H9 (cell line): ENCODE measurements around the gene MRGPRF. TPM values are rescaled to one million over a fixed set of nuclear protein-coding genes. Genes with fewer than 3 reads are reported as not detected.

Source experiments
- DNase-seq: peaks from one replicate; pipeline ENCODE4 v3.0.0-alpha.2; 2017
- H2AFZ ChIP-seq: one replicate; pipeline ENCODE4 v1.6.1; 2013; ENCODE audit warnings: mild to moderate bottlenecking, low read length, control low read depth, moderate library complexity
- H2AK5ac ChIP-seq: 2 replicates; pipeline ENCODE4 v1.6.1; 2013; ENCODE audit warnings: low read length, control low read depth, mixed read lengths; ENCODE audit not compliant: insufficient read length
- H2BK120ac ChIP-seq: one replicate; pipeline ENCODE4 v1.6.1; 2013; ENCODE audit warnings: low read depth, mild to moderate bottlenecking, low read length, control low read depth, inconsistent platforms; ENCODE audit not compliant: poor library complexity, severe bottlenecking
- H2BK12ac ChIP-seq: 2 replicates; pipeline ENCODE4 v1.6.1; 2013; ENCODE audit warnings: low read length, control low read depth, mixed read lengths, low read depth; ENCODE audit not compliant: insufficient read length
- H2BK15ac ChIP-seq: 2 replicates; pipeline ENCODE4 v1.6.1; 2013; ENCODE audit warnings: low read depth, low read length, control low read depth
- H2BK20ac ChIP-seq: one replicate; pipeline ENCODE4 v1.6.1; 2013; ENCODE audit warnings: low read depth, mild to moderate bottlenecking, low read length, control low read depth, inconsistent platforms; ENCODE audit not compliant: poor library complexity, severe bottlenecking
- H2BK5ac ChIP-seq: 2 replicates; pipeline ENCODE4 v1.6.1; 2013; ENCODE audit warnings: low read length, control low read depth, mixed read lengths; ENCODE audit not compliant: insufficient read length
- H3K14ac ChIP-seq: 2 replicates; pipeline ENCODE4 v1.6.1; 2013; ENCODE audit warnings: low read length, control low read depth; ENCODE audit not compliant: insufficient read depth
- H3K18ac ChIP-seq: 2 replicates; pipeline ENCODE4 v1.6.1; 2013; ENCODE audit warnings: low read depth, mild to moderate bottlenecking, mixed read lengths, low read length, control low read depth; ENCODE audit not compliant: insufficient read length
- H3K23ac ChIP-seq: 2 replicates; pipeline ENCODE4 v1.6.1; 2013; ENCODE audit warnings: low read length, control low read depth, mixed read lengths, low read depth; ENCODE audit not compliant: insufficient read length
- H3K23me2 ChIP-seq: 2 replicates; pipeline ENCODE4 v1.6.1; 2013; ENCODE audit warnings: low read depth, mild to moderate bottlenecking, mixed read lengths, low read length, control low read depth; ENCODE audit not compliant: insufficient read length, poor library complexity, severe bottlenecking
- H3K27ac ChIP-seq: 2 replicates; pipeline ENCODE4 v1.5.1; 2013; ENCODE audit warnings: low read length, control low read depth, mixed read lengths, low read depth; ENCODE audit not compliant: insufficient read length
- H3K27me3 ChIP-seq: 2 replicates; pipeline ENCODE4 v1.6.1; 2013; ENCODE audit warnings: low read length, control low read depth, inconsistent platforms; ENCODE audit not compliant: insufficient read depth
- H3K4ac ChIP-seq: 2 replicates; pipeline ENCODE4 v1.6.1; 2013; ENCODE audit warnings: low read depth, mild to moderate bottlenecking, control low read depth, inconsistent platforms, low read length, moderate library complexity
- H3K4me1 ChIP-seq: 2 replicates; pipeline ENCODE4 v1.6.1; 2013; ENCODE audit warnings: low read length, control low read depth, inconsistent platforms; ENCODE audit not compliant: insufficient read depth
- H3K4me2 ChIP-seq: 2 replicates; pipeline ENCODE4 v1.6.1; 2013; ENCODE audit warnings: low read length, control low read depth, mixed read lengths; ENCODE audit not compliant: insufficient read length, insufficient read depth
- H3K56ac ChIP-seq: 2 replicates; pipeline ENCODE4 v1.6.1; 2013; ENCODE audit warnings: low read depth, mild to moderate bottlenecking, mixed read lengths, low read length, control low read depth; ENCODE audit not compliant: insufficient read length
- H3K79me1 ChIP-seq: 2 replicates; pipeline ENCODE4 v1.6.1; 2013; ENCODE audit warnings: low read depth, mild to moderate bottlenecking, moderate library complexity, low read length, control low read depth, inconsistent platforms; ENCODE audit not compliant: insufficient read depth, poor library complexity, severe bottlenecking
- H3K79me2 ChIP-seq: 2 replicates; pipeline ENCODE4 v1.6.1; 2013; ENCODE audit warnings: low read length, control low read depth, inconsistent platforms; ENCODE audit not compliant: insufficient read depth
- H3K9ac ChIP-seq: 2 replicates; pipeline ENCODE4 v1.6.1; 2013; ENCODE audit warnings: low read length, control low read depth, mixed read lengths; ENCODE audit not compliant: insufficient read length; ENCODE audit errors: extremely low read depth
- H3K9me3 ChIP-seq: one replicate; pipeline ENCODE4 v1.6.1; 2013; ENCODE audit warnings: low read depth, low read length, inconsistent platforms; ENCODE audit not compliant: control insufficient read depth
- H3T11ph ChIP-seq: one replicate; pipeline ENCODE4 v1.6.1; 2013; ENCODE audit warnings: mild to moderate bottlenecking, low read length, control low read depth, inconsistent platforms
- H4K20me1 ChIP-seq: one replicate; pipeline ENCODE4 v1.6.1; 2013; ENCODE audit not compliant: control insufficient read depth, insufficient read length, insufficient read depth
- H4K5ac ChIP-seq: 2 replicates; pipeline ENCODE4 v1.6.1; 2013; ENCODE audit warnings: low read depth, mild to moderate bottlenecking, mixed read lengths, low read length, control low read depth; ENCODE audit not compliant: insufficient read length
- H4K8ac ChIP-seq: replicated peaks from 2 replicates; pipeline ENCODE4 v1.6.1; 2013; ENCODE audit warnings: low read length, control low read depth, mixed read lengths, low read depth; ENCODE audit not compliant: insufficient read length
- H4K91ac ChIP-seq: 2 replicates; pipeline ENCODE4 v1.6.1; 2013; ENCODE audit warnings: low read depth, mild to moderate bottlenecking, moderate library complexity, mixed read lengths, low read length, control low read depth; ENCODE audit not compliant: insufficient read length
- H3K27ac Mint-ChIP-seq, 3 experiments: 2 replicates in 2 of 3; 3 replicates in 1 of 3; pipeline ENCODE4 v1.8.0; 2020 to 2021; ENCODE audit warnings: mixed read lengths in 3 of 3, mild to moderate bottlenecking in 1 of 3, moderate library complexity in 1 of 3
- H3K27me3 Mint-ChIP-seq: 2 replicates; pipeline ENCODE4 v1.8.0; 2021; ENCODE audit warnings: low read depth, mild to moderate bottlenecking, moderate library complexity, mixed read lengths
- H3K36me3 Mint-ChIP-seq, 3 experiments: 2 replicates in 2 of 3; 3 replicates in 1 of 3; pipeline ENCODE4 v1.8.0; 2020 to 2021; ENCODE audit warnings: low read depth in 3 of 3, mixed read lengths in 3 of 3; ENCODE audit not compliant: insufficient read depth in 1 of 3
- H3K4me1 Mint-ChIP-seq, 2 experiments: 2 replicates each; pipeline ENCODE4 v1.8.0; 2020; ENCODE audit warnings: mixed read lengths in 2 of 2
- H3K4me3 Mint-ChIP-seq, 2 experiments: 2 replicates in 1 of 2; 3 replicates in 1 of 2; pipeline ENCODE4 v1.8.0; 2020 to 2021; ENCODE audit warnings: mild to moderate bottlenecking in 2 of 2, mixed read lengths in 2 of 2, moderate library complexity in 1 of 2
- H3K9me3 Mint-ChIP-seq, 2 experiments: 2 replicates in 1 of 2; 3 replicates in 1 of 2; pipeline ENCODE4 v1.8.0; 2020; ENCODE audit warnings: mild to moderate bottlenecking in 2 of 2, mixed read lengths in 2 of 2, moderate library complexity in 1 of 2
- WGBS: extraction: QIAGEN DNeasy Blood & Tissue Kit; methylation state at CpG from one replicate; pipeline ENCODE4 v1.1.7; 2013; ENCODE audit warnings: missing lambda C conversion rate, low lambda C conversion rate, mixed read lengths; ENCODE audit not compliant: insufficient read length; ENCODE audit errors: extremely low coverage; 5-methylcytosine and 5-hydroxymethylcytosine counted together
- total RNA-seq: library from RNA; stranded (reverse); gene quantifications from 2 replicates; pipeline ENCODE4 v1.2.1, GENCODE V29; 2021
- TF ChIP-seq, protein P1 (sequence below): fragments of 200-600 bp; sonication (generic); conservative IDR thresholded peaks from 3 replicates; pipeline ENCODE4 v1.8.0; 2021; ENCODE audit warnings: antibody characterized with exemption, mild to moderate bottlenecking

Gene MRGPRF
- total RNA-seq, 1 experiment from 2014 or later: 4.0 TPM

GRCh38 chr11:68959465-68960293, 53.4 kb downstream of the MRGPRF start:
- H2AFZ ChIP-seq: no peak overlapping the region
- no peak overlapping the region for H3K56ac ChIP-seq
- no peak overlapping the region for H3K27ac ChIP-seq
- H4K8ac ChIP-seq: no peak overlapping the region
- TF ChIP-seq, protein P1, sequence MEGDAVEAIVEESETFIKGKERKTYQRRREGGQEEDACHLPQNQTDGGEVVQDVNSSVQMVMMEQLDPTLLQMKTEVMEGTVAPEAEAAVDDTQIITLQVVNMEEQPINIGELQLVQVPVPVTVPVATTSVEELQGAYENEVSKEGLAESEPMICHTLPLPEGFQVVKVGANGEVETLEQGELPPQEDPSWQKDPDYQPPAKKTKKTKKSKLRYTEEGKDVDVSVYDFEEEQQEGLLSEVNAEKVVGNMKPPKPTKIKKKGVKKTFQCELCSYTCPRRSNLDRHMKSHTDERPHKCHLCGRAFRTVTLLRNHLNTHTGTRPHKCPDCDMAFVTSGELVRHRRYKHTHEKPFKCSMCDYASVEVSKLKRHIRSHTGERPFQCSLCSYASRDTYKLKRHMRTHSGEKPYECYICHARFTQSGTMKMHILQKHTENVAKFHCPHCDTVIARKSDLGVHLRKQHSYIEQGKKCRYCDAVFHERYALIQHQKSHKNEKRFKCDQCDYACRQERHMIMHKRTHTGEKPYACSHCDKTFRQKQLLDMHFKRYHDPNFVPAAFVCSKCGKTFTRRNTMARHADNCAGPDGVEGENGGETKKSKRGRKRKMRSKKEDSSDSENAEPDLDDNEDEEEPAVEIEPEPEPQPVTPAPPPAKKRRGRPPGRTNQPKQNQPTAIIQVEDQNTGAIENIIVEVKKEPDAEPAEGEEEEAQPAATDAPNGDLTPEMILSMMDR: no peak
- H2AK5ac ChIP-seq: no peak overlapping the region
- Mint-ChIP-seq H3K27ac (peak overlapping the region in 1 of 3 experiments; percentile 35; a peak in 2 of 7 replicates), H3K27me3 (no peaks in the 10 kb centered on the region; the same call in 1 of the 2 replicates), H3K36me3 (no peaks in the 10 kb centered on the region), H3K4me1 (peaks cover 4 to 15% of the 10 kb centered on the region in 2 experiments; a peak in 3 of 4 replicates), H3K4me3 (no peak overlapping the region), H3K9me3 (no peaks in the 10 kb centered on the region; a peak in 1 of 5 replicates)
- no peak overlapping the region for H2BK5ac ChIP-seq
- no peaks in the 10 kb centered on the region for H4K20me1 ChIP-seq
- no peak overlapping the region for H2BK15ac ChIP-seq
- no peak overlapping the region for H3K4ac ChIP-seq
- H3K79me1 ChIP-seq: no peaks in the 10 kb centered on the region
- H4K5ac ChIP-seq: no peak overlapping the region
- no peak overlapping the region; the same call in 1 of the 2 replicates for H3K14ac ChIP-seq
- H2BK12ac ChIP-seq: no peak overlapping the region
- WGBS: no CpG with 5 or more reads among the region's 31 CpGs
- H3K27me3 ChIP-seq: no peaks in the 10 kb centered on the region
- H3T11ph ChIP-seq: no peak overlapping the region
- H3K9ac ChIP-seq: no peak overlapping the region
- no peak overlapping the region for H4K91ac ChIP-seq
- DNase-seq: no peak
- no peak overlapping the region for H3K4me2 ChIP-seq
- H2BK120ac ChIP-seq: no peak overlapping the region
- no peaks in the 10 kb centered on the region; the same call in 1 of the 2 replicates for H3K4me1 ChIP-seq
- H3K79me2 ChIP-seq: no peaks in the 10 kb centered on the region
- no peak overlapping the region for H3K23ac ChIP-seq
- H3K18ac ChIP-seq: no peak overlapping the region
- no peaks in the 10 kb centered on the region for H3K23me2 ChIP-seq
- no peak overlapping the region for H2BK20ac ChIP-seq
- H3K9me3 ChIP-seq: no peaks in the 10 kb centered on the region
